Osteoblast (primary cell): Measurements from ENCODE around the gene HCFC1. TPM values are rescaled to one million over a fixed set of nuclear protein-coding genes. Genes with fewer than 3 reads are reported as not detected.
A peak's percentile ranks its signal among the peaks of the same experiment; 100 is the strongest.

Experiments
- DNase-seq: peaks from one replicate; pipeline ENCODE4 v3.0.0; 2011; ENCODE audit warnings: low spot score, mixed read lengths; ENCODE audit not compliant: insufficient read length; ENCODE audit errors: missing footprints
- H2AFZ ChIP-seq: 2 replicates; pipeline ENCODE4 v1.6.0; 2011; ENCODE audit warnings: mild to moderate bottlenecking, low read length
- H3K27ac ChIP-seq: 2 replicates; pipeline ENCODE4 v1.5.1; 2011; ENCODE audit warnings: mild to moderate bottlenecking, low read depth, low read length, moderate library complexity
- H3K27me3 ChIP-seq: 2 replicates; pipeline ENCODE4 v1.6.0; 2012; ENCODE audit warnings: mild to moderate bottlenecking, control low read depth, inconsistent platforms, low read length, moderate library complexity; ENCODE audit not compliant: insufficient read depth
- H3K36me3 ChIP-seq: 2 replicates; pipeline ENCODE4 v1.5.1; 2011; ENCODE audit warnings: mild to moderate bottlenecking, low read length, control low read depth, moderate library complexity; ENCODE audit not compliant: insufficient read depth
- H3K4me1 ChIP-seq: 2 replicates; pipeline ENCODE4 v1.5.1; 2011; ENCODE audit warnings: mild to moderate bottlenecking, low read length, control low read depth, moderate library complexity; ENCODE audit not compliant: insufficient read depth
- H3K4me2 ChIP-seq: 2 replicates; pipeline ENCODE4 v1.6.0; 2011; ENCODE audit warnings: mild to moderate bottlenecking, low read length; ENCODE audit not compliant: insufficient read depth
- H3K4me3 ChIP-seq: fragments of 200-600 bp; sonication (generic); 3 replicates; pipeline ENCODE4 v1.5.1; 2012; ENCODE audit warnings: mild to moderate bottlenecking, low read length, inconsistent platforms; ENCODE audit not compliant: insufficient read depth
- H3K79me2 ChIP-seq: 2 replicates; pipeline ENCODE4 v1.6.0; 2012; ENCODE audit warnings: mild to moderate bottlenecking, low read length, control low read depth, inconsistent platforms; ENCODE audit not compliant: insufficient read depth
- H3K9me3 ChIP-seq: 2 replicates; pipeline ENCODE4 v1.5.1; 2011; ENCODE audit warnings: low read depth, low read length, control low read depth
- H4K20me1 ChIP-seq: 2 replicates; pipeline ENCODE4 v1.6.0; 2012; ENCODE audit warnings: mild to moderate bottlenecking, low read length, control low read depth; ENCODE audit not compliant: insufficient read depth
- CTCF ChIP-seq: IDR thresholded peaks from 2 replicates; pipeline ENCODE4 v1.5.1; 2011; ENCODE audit warnings: mild to moderate bottlenecking, low read depth, low read length, moderate library complexity; ENCODE audit errors: extremely low read depth
- total RNA-seq: library from RNA; depleted of rRNA; stranded (reverse); fragments of >200 nt; gene quantifications from 2 replicates; pipeline ENCODE4 v1.2.3, GENCODE V29; 2012

Gene HCFC1
- total RNA-seq, 1 donor = 24.6 TPM

- no peaks in the 10 kb centered on the region for H4K20me1 ChIP-seq
- H3K4me2 ChIP-seq = no peak overlapping the region
- no peaks in the 10 kb centered on the region for H3K79me2 ChIP-seq
- no peak overlapping the region for H2AFZ ChIP-seq
- no peaks in the 10 kb centered on the region for H3K9me3 ChIP-seq
- H3K4me3 ChIP-seq = no peak overlapping the region
- no peaks in the 10 kb centered on the region for H3K27me3 ChIP-seq
- no peaks in the 10 kb centered on the region for H3K36me3 ChIP-seq
- peak; percentile 55 for DNase-seq
- no peaks in the 10 kb centered on the region for H3K4me1 ChIP-seq
- no peak for TF ChIP-seq CTCF
- no peak overlapping the region for H3K27ac ChIP-seq
Observed at GRCh38 chrX:153913211-153913610, 58.4 kb downstream of the HCFC1 start.

GRCh38 chrX:153911798-153912197, 59.8 kb downstream of the HCFC1 start:
- Histone ChIP-seq H4K20me1 (no peaks in the 10 kb centered on the region), H3K36me3 (no peaks in the 10 kb centered on the region), H3K4me2 (no peak overlapping the region), H3K27ac (no peak overlapping the region), H3K79me2 (no peaks in the 10 kb centered on the region), H3K27me3 (no peaks in the 10 kb centered on the region), H3K4me1 (no peaks in the 10 kb centered on the region), H3K9me3 (no peaks in the 10 kb centered on the region), H2AFZ (no peak overlapping the region), H3K4me3 (no peak overlapping the region)
- DNase-seq = peak; percentile 37
- no peak for TF ChIP-seq CTCF

- Histone ChIP-seq H3K4me3 (no peak overlapping the region), H3K4me1 (no peaks in the 10 kb centered on the region), H2AFZ (no peak overlapping the region), H3K9me3 (no peaks in the 10 kb centered on the region), H4K20me1 (no peaks in the 10 kb centered on the region), H3K27ac (no peak overlapping the region), H3K4me2 (no peak overlapping the region), H3K79me2 (no peaks in the 10 kb centered on the region), H3K27me3 (no peaks in the 10 kb centered on the region), H3K36me3 (no peaks in the 10 kb centered on the region)
- no peak for DNase-seq
- no peak for TF ChIP-seq CTCF
Observed at GRCh38 chrX:153910446-153910845, 61.2 kb downstream of the HCFC1 start.

GRCh38 chrX:153909980-153910360, 61.6 kb downstream of the HCFC1 start:
- Histone ChIP-seq H3K4me2 (no peak overlapping the region), H3K79me2 (no peaks in the 10 kb centered on the region), H3K36me3 (no peaks in the 10 kb centered on the region), H3K27me3 (no peaks in the 10 kb centered on the region), H3K27ac (no peak overlapping the region), H3K9me3 (no peaks in the 10 kb centered on the region), H3K4me3 (no peak overlapping the region), H3K4me1 (no peaks in the 10 kb centered on the region), H2AFZ (no peak overlapping the region), H4K20me1 (no peaks in the 10 kb centered on the region)
- no peak for DNase-seq
- TF ChIP-seq CTCF = no peak
